Endothelial cell (in vitro differentiated cells): ENCODE results near the gene NR3C1. TPM values are rescaled to one million over a fixed set of nuclear protein-coding genes. Genes with fewer than 3 reads are reported as not detected.

Experiments used
- DNase-seq: peaks from one replicate; pipeline ENCODE4 v3.0.0; 2021; ENCODE audit warnings: low spot score
- H3K27ac Mint-ChIP-seq: one replicate; pipeline ENCODE4 v1.8.0; 2021; ENCODE audit warnings: mixed read lengths, inconsistent platforms; ENCODE audit not compliant: unreplicated experiment
- H3K27me3 Mint-ChIP-seq: one replicate; pipeline ENCODE4 v1.8.0; 2021; ENCODE audit warnings: mild to moderate bottlenecking, moderate library complexity, mixed read lengths, inconsistent platforms; ENCODE audit not compliant: unreplicated experiment
- H3K36me3 Mint-ChIP-seq: one replicate; pipeline ENCODE4 v1.8.0; 2021; ENCODE audit warnings: mild to moderate bottlenecking, low read depth, mixed read lengths, inconsistent platforms; ENCODE audit not compliant: unreplicated experiment
- H3K4me1 Mint-ChIP-seq: one replicate; pipeline ENCODE4 v1.8.0; 2021; ENCODE audit warnings: mild to moderate bottlenecking, mixed read lengths, inconsistent platforms; ENCODE audit not compliant: unreplicated experiment
- H3K4me3 Mint-ChIP-seq: one replicate; pipeline ENCODE4 v1.8.0; 2021; ENCODE audit warnings: mild to moderate bottlenecking, mixed read lengths, inconsistent platforms; ENCODE audit not compliant: unreplicated experiment
- H3K9me3 Mint-ChIP-seq: one replicate; pipeline ENCODE4 v1.8.0; 2021; ENCODE audit warnings: mixed read lengths, inconsistent platforms; ENCODE audit not compliant: unreplicated experiment
- total RNA-seq: library from RNA; stranded (reverse); fragmentation: NEBNext Ultra II Directional; extraction: Animal tissue kit (Norgen Biotek cat#: 25700); gene quantifications from one replicate; pipeline ENCODE4 v1.2.1, GENCODE V29; 2021; ENCODE audit not compliant: unreplicated experiment
- TF ChIP-seq, protein P1 (sequence below): fragments of 200-600 bp; sonication (generic); IDR thresholded peaks from one replicate; pipeline ENCODE4 v1.5.0; 2021; ENCODE audit warnings: antibody characterized with exemption; ENCODE audit not compliant: unreplicated experiment

NR3C1 gene
- total RNA-seq, 1 donor from 2014 or later = 9.9 TPM

DNA sequence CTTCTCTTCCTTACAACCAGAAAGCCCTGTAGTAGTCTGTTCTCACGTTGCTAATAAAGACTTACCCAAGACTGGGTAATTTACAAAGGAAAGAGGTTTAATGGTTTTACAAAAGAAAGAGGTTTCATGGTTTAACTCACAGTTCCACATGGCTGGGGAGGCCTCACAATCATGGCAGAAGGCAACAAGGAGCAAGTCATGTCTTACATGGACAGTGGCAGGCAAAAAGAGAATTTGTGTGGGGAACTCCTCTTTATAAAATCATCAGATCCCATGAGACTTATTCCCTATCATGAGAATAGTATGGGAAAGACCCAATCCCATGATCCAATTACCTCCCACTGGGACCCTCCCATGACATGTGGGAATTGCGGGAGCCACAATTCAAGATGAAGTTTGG, 164.9 kb downstream of the NR3C1 start:
- peaks cover 7% of the 10 kb centered on the region for H3K27me3 Mint-ChIP-seq
- H3K27ac Mint-ChIP-seq = no peak overlapping the region
- no peaks in the 10 kb centered on the region for H3K9me3 Mint-ChIP-seq
- H3K4me1 Mint-ChIP-seq = no peaks in the 10 kb centered on the region
- peaks cover 5% of the 10 kb centered on the region for H3K36me3 Mint-ChIP-seq
- TF ChIP-seq, protein P1, sequence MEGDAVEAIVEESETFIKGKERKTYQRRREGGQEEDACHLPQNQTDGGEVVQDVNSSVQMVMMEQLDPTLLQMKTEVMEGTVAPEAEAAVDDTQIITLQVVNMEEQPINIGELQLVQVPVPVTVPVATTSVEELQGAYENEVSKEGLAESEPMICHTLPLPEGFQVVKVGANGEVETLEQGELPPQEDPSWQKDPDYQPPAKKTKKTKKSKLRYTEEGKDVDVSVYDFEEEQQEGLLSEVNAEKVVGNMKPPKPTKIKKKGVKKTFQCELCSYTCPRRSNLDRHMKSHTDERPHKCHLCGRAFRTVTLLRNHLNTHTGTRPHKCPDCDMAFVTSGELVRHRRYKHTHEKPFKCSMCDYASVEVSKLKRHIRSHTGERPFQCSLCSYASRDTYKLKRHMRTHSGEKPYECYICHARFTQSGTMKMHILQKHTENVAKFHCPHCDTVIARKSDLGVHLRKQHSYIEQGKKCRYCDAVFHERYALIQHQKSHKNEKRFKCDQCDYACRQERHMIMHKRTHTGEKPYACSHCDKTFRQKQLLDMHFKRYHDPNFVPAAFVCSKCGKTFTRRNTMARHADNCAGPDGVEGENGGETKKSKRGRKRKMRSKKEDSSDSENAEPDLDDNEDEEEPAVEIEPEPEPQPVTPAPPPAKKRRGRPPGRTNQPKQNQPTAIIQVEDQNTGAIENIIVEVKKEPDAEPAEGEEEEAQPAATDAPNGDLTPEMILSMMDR = no peak
- DNase-seq = no peak
- no peak overlapping the region for H3K4me3 Mint-ChIP-seq

DNA sequence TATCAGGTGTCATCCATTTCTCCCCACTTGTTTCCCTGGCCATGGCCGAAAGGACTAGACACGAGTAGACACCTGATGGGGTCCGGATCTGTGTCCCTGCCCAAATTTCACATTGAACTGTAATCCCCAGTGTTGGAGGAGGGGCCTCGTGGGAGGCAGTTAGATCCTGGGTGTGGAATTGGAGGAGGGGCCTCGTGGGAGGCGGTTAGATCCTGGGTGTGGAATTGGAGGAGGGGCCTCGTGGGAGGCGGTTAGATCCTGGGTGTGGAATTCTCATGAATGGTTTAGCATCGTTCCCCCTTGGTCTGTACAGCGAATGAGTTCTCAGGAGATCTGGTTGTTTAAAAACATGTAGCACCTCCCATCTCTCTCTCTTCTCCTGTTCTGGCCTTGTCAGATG, 165.8 kb downstream of the NR3C1 start:
- Mint-ChIP-seq H3K27ac (no peak overlapping the region), H3K36me3 (peaks cover 5% of the 10 kb centered on the region), H3K4me1 (no peaks in the 10 kb centered on the region), H3K4me3 (no peak overlapping the region), H3K9me3 (no peaks in the 10 kb centered on the region), H3K27me3 (peaks cover 7% of the 10 kb centered on the region)
- no peak for DNase-seq
- TF ChIP-seq, protein P1 = no peak

DNA sequence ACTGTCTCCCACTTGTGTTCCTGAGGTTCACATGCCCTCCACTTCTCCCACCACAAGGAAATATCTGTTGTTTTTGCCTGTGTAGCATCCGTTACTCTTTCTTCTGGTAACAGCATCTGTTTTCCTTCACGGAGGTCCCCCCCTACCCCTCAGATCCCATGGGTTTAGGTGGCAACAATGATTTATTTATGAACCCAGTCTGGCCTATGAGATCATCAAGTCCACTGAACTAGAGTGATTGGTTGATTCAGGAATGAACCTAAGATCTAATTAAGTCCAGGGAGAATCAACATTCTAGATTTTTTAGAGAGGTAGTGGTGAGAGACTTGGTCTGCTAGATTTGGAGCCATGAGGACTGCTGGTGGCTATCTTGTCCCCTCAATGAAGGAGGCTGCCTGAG, 166.8 kb downstream of the NR3C1 start:
- DNase-seq = no peak
- H3K27ac Mint-ChIP-seq = no peak overlapping the region
- H3K9me3 Mint-ChIP-seq = no peaks in the 10 kb centered on the region
- no peak overlapping the region for H3K4me3 Mint-ChIP-seq
- TF ChIP-seq, protein P1 = no peak
- peaks cover 7% of the 10 kb centered on the region for H3K27me3 Mint-ChIP-seq
- H3K4me1 Mint-ChIP-seq = no peaks in the 10 kb centered on the region
- H3K36me3 Mint-ChIP-seq = peaks cover 5% of the 10 kb centered on the region

DNA sequence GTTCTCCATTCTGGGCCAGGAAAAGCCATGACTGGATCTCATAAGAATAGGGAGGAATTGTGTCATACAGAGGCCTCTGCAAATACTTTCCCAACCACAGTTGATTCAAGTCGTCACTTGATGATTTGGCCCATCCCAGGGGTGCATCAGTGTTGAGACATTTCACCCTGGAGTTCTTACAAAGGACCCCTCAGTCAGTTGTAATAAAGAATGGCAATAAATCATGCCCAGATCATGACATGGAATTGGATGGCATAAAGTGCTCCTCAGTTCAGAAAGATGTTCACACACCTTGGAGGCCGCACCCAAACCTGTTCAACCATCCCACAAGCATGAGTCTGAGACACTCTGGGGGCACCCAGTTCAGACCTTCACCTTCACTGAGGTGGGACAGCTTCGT, 168.1 kb downstream of the NR3C1 start:
- no peaks in the 10 kb centered on the region for H3K9me3 Mint-ChIP-seq
- TF ChIP-seq, protein P1 = no peak
- H3K4me3 Mint-ChIP-seq = no peak overlapping the region
- DNase-seq = no peak
- no peaks in the 10 kb centered on the region for H3K4me1 Mint-ChIP-seq
- peaks cover 5% of the 10 kb centered on the region for H3K36me3 Mint-ChIP-seq
- peaks cover 6% of the 10 kb centered on the region for H3K27me3 Mint-ChIP-seq
- no peak overlapping the region for H3K27ac Mint-ChIP-seq

DNA sequence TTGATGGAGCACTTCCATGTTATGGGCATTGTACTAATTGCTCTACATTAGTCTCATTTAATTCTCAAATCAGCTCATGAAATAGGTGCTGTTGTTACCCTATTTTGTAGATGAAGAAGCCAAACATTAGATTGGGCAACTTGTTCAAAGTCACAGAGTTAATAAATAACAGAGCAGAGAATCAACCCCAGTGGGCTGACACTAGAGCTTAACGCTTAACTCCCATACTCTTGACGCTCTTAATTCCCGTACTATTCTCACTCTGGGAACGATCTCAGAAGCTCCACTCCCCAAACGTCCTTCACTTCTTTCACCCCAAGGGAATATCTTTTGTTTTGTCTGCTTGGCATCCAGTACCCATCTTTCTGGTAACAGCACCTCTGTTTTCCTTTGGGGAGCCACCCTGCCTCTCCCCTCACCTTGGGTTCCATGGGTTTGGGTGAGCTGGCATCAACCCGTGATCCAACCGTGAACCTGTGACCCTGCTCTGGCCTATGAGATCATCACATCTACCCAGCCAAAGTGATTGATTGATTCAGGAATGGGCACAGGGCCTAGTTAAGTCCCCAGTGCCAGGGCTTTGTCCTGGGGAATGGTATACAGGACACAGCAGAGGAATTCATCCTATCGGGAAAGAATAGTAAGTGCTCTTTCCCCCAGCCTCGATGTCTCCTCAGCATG, 169.2 kb downstream of the NR3C1 start:
- no peak for DNase-seq
- no peak overlapping the region for H3K27ac Mint-ChIP-seq
- H3K9me3 Mint-ChIP-seq = no peaks in the 10 kb centered on the region
- H3K36me3 Mint-ChIP-seq = peaks cover 5% of the 10 kb centered on the region
- H3K4me1 Mint-ChIP-seq = no peaks in the 10 kb centered on the region
- H3K27me3 Mint-ChIP-seq = peaks cover 7% of the 10 kb centered on the region
- TF ChIP-seq, protein P1 = no peak
- H3K4me3 Mint-ChIP-seq = no peak overlapping the region
